GM10248 (cell line): Measurements from ENCODE around the gene KRTAP10-6.
"Not testable (repeated sequence)": the region's sequence is repeated elsewhere in the genome, so short reads cannot be mapped to it uniquely, and the experiment has no call there.

Experiments
- CTCF ChIA-PET: fragments of 300-600 bp; sonication (Branson Sonifier 250); formaldehyde crosslinking; extraction: SDS; loops from one replicate; lab custom pipeline; 2021; ENCODE audit warnings: antibody characterized with exemption; lab: Yijun Ruan, JAX
- POLR2A ChIA-PET: fragments of 350-650 bp; sonication (Branson Sonifier 250); formaldehyde crosslinking; extraction: SDS; loops from one replicate; lab custom pipeline; 2020; ENCODE audit warnings: antibody characterized with exemption; lab: Yijun Ruan, JAX
- DNase-seq: peaks from one replicate; pipeline ENCODE4 v3.0.0; 2012; ENCODE audit errors: extremely low spot score
- TF ChIP-seq, protein P1 (sequence below): IDR thresholded peaks from 2 replicates; pipeline ENCODE4 v1.5.1; 2012; ENCODE audit warnings: mild to moderate bottlenecking, low read depth; ENCODE audit errors: extremely low read depth, missing control alignments, control extremely low read depth

KRTAP10-6 gene

DNA sequence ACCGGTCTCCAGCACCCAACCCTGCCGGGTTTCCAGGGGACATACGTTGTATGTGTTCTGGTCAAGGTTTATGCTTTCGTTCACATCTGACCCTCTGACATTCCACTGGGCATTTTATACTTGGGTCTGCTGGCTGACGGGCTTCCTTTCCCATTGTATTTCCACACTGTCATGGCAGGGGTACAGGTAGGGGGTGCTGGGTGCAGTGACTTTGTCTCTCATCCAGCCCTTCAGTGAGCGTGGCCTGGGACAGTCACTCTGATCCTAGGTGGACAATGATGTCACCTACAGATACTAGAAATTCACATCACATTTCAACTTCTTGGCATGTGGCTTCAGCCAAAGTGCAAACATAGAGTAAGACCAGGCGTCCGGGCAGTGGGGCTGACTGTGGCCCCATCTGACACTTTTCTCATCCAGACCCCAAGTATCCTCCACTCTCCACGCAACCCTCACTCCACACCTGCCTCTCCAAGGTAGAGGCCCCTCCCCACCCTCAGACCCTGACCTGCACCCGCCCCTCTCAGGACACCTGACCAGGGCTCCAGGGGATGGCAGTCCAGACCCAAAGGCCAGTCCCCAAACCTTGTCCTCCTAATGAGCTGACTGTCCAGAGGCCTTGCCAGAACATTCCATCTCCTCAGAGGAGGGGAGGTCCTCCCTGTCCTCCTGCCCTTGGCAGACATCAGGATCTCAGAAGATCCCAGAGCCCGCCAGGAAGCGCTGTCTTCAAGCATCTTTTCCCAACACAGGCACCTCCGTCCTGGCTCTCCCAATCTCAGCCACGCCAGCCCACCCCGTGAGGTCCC, 44.1 kb upstream of the KRTAP10-6 start:
- ChIA-PET POLR2A (no interaction called here), CTCF (no interaction called here)
- DNase-seq = no peak
- TF ChIP-seq, protein P1, sequence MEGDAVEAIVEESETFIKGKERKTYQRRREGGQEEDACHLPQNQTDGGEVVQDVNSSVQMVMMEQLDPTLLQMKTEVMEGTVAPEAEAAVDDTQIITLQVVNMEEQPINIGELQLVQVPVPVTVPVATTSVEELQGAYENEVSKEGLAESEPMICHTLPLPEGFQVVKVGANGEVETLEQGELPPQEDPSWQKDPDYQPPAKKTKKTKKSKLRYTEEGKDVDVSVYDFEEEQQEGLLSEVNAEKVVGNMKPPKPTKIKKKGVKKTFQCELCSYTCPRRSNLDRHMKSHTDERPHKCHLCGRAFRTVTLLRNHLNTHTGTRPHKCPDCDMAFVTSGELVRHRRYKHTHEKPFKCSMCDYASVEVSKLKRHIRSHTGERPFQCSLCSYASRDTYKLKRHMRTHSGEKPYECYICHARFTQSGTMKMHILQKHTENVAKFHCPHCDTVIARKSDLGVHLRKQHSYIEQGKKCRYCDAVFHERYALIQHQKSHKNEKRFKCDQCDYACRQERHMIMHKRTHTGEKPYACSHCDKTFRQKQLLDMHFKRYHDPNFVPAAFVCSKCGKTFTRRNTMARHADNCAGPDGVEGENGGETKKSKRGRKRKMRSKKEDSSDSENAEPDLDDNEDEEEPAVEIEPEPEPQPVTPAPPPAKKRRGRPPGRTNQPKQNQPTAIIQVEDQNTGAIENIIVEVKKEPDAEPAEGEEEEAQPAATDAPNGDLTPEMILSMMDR = no peak

DNA sequence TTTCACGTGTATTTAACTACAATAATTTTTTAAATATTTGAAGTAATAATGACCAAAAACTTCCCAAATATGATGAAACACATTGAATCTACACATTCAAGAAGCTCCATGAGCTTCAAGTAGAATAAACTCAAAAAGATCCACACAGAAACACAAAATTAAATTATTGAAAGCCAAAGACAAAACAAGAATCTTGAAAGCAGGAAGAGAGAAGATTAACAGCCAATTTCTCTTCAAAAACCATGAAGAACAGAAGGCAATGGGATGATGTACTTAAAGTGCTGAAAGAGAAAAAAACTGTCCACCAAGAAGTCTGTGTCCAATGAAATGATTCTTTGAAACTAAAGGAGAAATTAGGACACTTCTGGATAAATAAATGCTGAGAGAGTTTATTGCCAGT, 39.8 kb upstream of the KRTAP10-6 start:
- TF ChIP-seq, protein P1 = no peak
- CTCF ChIA-PET = no interaction called here
- DNase-seq = no peak
- POLR2A ChIA-PET = no interaction called here

DNA sequence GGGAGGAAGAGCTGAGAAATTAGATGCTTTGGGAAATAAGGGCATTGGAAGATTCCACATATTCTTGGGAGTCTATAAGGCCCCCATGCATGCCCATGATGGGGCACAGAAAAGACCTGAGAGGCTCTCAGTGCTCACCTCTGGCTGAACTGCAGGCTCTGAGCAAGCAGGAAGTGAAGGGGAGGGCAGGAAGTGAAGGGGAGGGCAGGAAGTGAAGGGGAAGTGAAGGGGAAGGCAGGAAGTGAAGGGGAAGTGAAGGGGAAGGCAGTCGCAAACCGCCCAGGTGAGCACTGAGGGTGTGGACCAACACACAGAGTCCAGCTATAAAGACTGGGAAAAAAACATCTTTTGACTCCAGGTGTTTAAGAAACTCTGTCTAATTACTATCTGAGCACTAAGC, 38.1 kb upstream of the KRTAP10-6 start:
- ChIA-PET CTCF (no interaction called here), POLR2A (no interaction called here)
- DNase-seq = no peak
- TF ChIP-seq, protein P1 = no peak

DNA sequence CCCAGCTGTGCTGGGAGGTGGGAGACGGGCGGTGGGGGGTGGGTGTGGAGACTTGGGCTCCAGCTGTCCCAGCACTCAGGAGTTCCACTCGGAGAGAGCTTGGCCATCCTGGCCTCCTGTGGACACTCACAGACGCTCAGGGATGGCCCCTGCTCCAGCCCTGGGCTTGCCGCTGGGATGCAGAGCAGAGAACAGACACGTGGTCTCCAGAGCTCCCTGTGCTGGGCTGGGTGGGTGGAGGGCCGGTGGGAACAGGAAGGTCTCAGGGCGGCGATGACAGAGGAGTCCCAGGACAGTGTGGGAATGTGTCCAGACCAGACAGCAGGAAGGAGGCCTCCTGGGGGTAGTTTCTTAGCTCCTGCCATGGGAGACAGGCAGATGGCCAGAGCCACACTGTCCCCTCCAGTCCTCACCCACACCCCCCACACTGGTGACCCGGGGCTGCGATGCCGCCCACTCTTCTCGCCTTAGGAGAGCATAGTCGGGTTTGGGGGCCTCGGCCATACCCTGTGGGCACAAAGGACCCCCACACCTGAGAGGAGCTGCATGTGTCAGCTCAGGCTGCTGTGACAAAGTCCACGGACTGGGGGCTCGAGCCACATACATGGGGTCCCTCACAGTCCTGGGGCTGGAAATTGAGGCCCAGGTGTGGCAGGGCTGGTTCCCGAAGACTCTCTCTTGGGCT, 36.5 kb upstream of the KRTAP10-6 start:
- ChIA-PET CTCF (no interaction called here), POLR2A (no interaction called here)
- TF ChIP-seq, protein P1 = no peak
- no peak for DNase-seq

DNA sequence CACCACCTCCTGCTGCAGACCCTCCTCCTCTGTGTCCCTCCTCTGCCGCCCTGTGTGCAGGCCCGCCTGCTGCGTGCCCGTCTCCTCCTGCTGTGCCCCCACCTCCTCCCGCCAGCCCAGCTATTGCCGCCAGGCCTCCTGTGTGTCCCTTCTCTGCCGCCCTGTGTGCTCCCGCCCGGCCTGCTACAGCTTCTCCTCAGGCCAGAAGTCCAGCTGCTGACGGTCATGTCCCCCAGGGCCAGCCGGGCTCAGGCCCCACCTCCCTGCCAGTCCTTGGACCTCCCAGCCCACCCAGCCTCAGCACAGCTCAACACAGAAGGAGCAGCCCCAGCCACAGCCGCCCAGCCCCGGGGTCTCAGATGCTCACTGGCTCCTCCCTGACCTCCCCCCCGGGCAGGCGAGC, 35.5 kb upstream of the KRTAP10-6 start:
- DNase-seq, CTCF ChIA-PET, POLR2A ChIA-PET: not testable (repeated sequence)

DNA sequence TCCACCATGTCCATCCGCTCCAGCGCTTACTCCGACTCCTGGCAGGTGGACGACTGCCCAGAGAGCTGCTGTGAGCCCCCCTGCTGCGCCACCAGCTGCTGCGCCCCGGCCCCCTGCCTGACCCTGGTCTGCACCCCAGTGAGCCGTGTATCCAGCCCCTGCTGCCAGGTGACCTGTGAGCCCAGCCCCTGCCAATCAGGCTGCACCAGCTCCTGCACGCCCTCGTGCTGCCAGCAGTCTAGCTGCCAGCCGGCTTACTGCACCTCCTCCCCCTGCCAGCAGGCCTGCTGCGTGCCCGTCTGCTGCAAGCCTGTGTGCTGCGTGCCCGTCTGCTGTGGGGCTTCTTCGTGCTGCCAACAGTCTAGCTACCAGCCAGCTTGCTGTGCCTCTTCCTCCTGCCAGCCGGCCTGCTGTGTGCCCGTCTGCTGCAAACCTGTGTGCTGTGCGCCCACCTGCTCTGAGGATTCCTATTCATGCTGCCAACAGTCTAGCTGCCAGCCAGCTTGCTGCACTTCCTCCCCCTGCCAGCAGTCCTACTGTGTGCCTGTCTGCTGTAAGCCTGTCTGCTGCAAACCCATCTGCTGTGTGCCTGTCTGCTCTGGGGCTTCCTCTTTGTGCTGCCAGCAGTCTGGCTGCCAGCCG, 35.0 kb upstream of the KRTAP10-6 start:
- POLR2A ChIA-PET, CTCF ChIA-PET, DNase-seq: not testable (repeated sequence)

DNA sequence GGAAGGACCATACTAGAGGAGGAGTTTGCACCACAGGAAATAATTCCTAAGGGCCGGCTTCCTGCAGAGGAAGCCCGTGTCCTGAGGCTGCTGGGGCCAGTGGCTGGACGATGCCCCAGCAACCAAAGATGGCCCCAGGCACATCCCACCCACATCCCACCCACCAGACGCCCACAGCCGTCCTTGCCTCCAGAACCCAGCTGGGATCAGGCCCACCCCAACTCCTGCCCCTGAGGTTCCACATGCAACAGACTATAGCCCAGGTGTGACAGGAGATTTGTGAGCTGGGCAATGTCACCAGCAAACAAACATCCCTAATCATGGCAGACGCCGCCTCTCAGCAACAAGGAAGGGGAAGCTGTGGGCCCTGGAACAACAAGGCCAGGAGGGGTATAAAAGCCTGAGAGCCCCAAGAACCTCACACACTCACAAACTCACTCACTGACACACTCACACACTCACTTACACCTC, 34.4 kb upstream of the KRTAP10-6 start, which contains the start of gene KRTAP10-9:
Gene KRTAP10-9 (plus strand): TSS at position 421 of the 471 bp plus-strand sequence. CDS start 79 bp downstream, outside the sequence.
- DNase-seq = no peak
- CTCF ChIA-PET = no interaction called here
- TF ChIP-seq, protein P1 = no peak
- POLR2A ChIA-PET = no interaction called here
